Neural progenitor cell (in vitro differentiated cells): Measurements from ENCODE around the gene TBCEL. TPM values are rescaled to one million over a fixed set of nuclear protein-coding genes. Genes with fewer than 3 reads are reported as not detected.

Experiments
- DNase-seq: peaks from one replicate; pipeline ENCODE4 v3.0.0-alpha.2; 2016; ENCODE audit warnings: low spot score
- H2AFZ ChIP-seq: fragments of 200-600 bp; sonication (generic); replicated peaks from 2 replicates; pipeline ENCODE4 v1.6.1; 2016; ENCODE audit warnings: antibody characterized with exemption
- H3F3A ChIP-seq: fragments of 200-600 bp; sonication (generic); 2 replicates; pipeline ENCODE4 v1.6.1; 2016; ENCODE audit warnings: antibody characterized with exemption, low read depth
- H3K27ac ChIP-seq: fragments of 200-600 bp; sonication (generic); 2 replicates; pipeline ENCODE4 v1.5.1; 2016; ENCODE audit warnings: mild to moderate bottlenecking
- H3K27me3 ChIP-seq: fragments of 200-600 bp; sonication (generic); 2 replicates; pipeline ENCODE4 v1.6.1; 2016; ENCODE audit warnings: mild to moderate bottlenecking, moderate library complexity
- H3K36me3 ChIP-seq: fragments of 200-600 bp; sonication (generic); 2 replicates; pipeline ENCODE4 v1.5.1; 2016
- H3K4me1 ChIP-seq: fragments of 200-600 bp; sonication (generic); 2 replicates; pipeline ENCODE4 v1.6.1; 2016; ENCODE audit warnings: mixed run types
- H3K4me2 ChIP-seq: fragments of 200-600 bp; sonication (generic); 2 replicates; pipeline ENCODE4 v1.6.1; 2016
- H3K4me3 ChIP-seq: fragments of 200-600 bp; sonication (generic); 2 replicates; pipeline ENCODE4 v1.5.1; 2016
- H3K79me2 ChIP-seq: fragments of 200-600 bp; sonication (generic); 2 replicates; pipeline ENCODE4 v1.6.1; 2016; ENCODE audit warnings: low read depth
- H3K9ac ChIP-seq: fragments of 200-600 bp; sonication (generic); 2 replicates; pipeline ENCODE4 v1.6.1; 2016
- H3K9me3 ChIP-seq: fragments of 200-600 bp; sonication (generic); 2 replicates; pipeline ENCODE4 v1.5.1; 2016; ENCODE audit warnings: low read depth
- H4K20me1 ChIP-seq: fragments of 200-600 bp; sonication (generic); 2 replicates; pipeline ENCODE4 v1.6.1; 2016; ENCODE audit warnings: low read depth
- H3K27ac Mint-ChIP-seq: 3 replicates; pipeline ENCODE4 v1.8.0; 2021; ENCODE audit warnings: mixed read lengths
- H3K27me3 Mint-ChIP-seq: 2 replicates; pipeline ENCODE4 v1.8.0; 2022; ENCODE audit warnings: low read depth, mild to moderate bottlenecking, inconsistent platforms, moderate library complexity, mixed read lengths; ENCODE audit not compliant: insufficient read depth
- H3K36me3 Mint-ChIP-seq: 3 replicates; pipeline ENCODE4 v1.8.0; 2021; ENCODE audit warnings: mixed read lengths
- H3K4me1 Mint-ChIP-seq: 3 replicates; pipeline ENCODE4 v1.8.0; 2021; ENCODE audit warnings: mixed read lengths
- H3K4me3 Mint-ChIP-seq: 3 replicates; pipeline ENCODE4 v1.8.0; 2021; ENCODE audit warnings: mild to moderate bottlenecking, moderate library complexity, mixed read lengths
- H3K9me3 Mint-ChIP-seq: 3 replicates; pipeline ENCODE4 v1.8.0; 2020; ENCODE audit warnings: mixed read lengths
- CTCF ChIP-seq: fragments of 200-600 bp; sonication (generic); IDR thresholded peaks from 2 replicates; pipeline ENCODE4 v1.5.1; 2017; ENCODE audit warnings: antibody characterized with exemption, mild to moderate bottlenecking
- EZH2 ChIP-seq: fragments of 200-600 bp; sonication (generic); IDR thresholded peaks from 2 replicates; pipeline ENCODE4 v1.6.1; 2017; ENCODE audit warnings: antibody characterized with exemption, mild to moderate bottlenecking, moderate library complexity
- EZH2phosphoT487 ChIP-seq: fragments of 200-600 bp; sonication (generic); IDR thresholded peaks from 2 replicates; pipeline ENCODE4 v1.6.1; 2017; ENCODE audit warnings: antibody characterized with exemption
- total RNA-seq: library from RNA; depleted of rRNA; stranded (reverse); fragments of >200 nt; gene quantifications from 2 replicates; pipeline ENCODE4 v1.2.3, GENCODE V29; 2015; ENCODE audit warnings: low replicate concordance

TBCEL gene
- total RNA-seq, 1 donor from 2014 or later = 22.3 TPM

- DNase-seq = no peak
- Mint-ChIP-seq H3K4me3 (no peak overlapping the region), H3K27ac (no peak overlapping the region), H3K9me3 (no peaks in the 10 kb centered on the region), H3K36me3 (no peaks in the 10 kb centered on the region), H3K27me3 (peaks cover under 1% of the 10 kb centered on the region), H3K4me1 (peaks cover 11% of the 10 kb centered on the region)
- Histone ChIP-seq H3K4me1 (no peaks in the 10 kb centered on the region), H2AFZ (no peak overlapping the region), H3F3A (no peaks in the 10 kb centered on the region), H3K4me2 (no peak overlapping the region), H3K36me3 (no peaks in the 10 kb centered on the region), H3K9ac (no peak overlapping the region), H3K4me3 (no peak overlapping the region), H3K79me2 (no peaks in the 10 kb centered on the region), H3K27me3 (no peaks in the 10 kb centered on the region), H4K20me1 (no peaks in the 10 kb centered on the region), H3K9me3 (no peaks in the 10 kb centered on the region), H3K27ac (no peak overlapping the region)
- no peak for TF ChIP-seq EZH2phosphoT487
- no peak for TF ChIP-seq CTCF
- TF ChIP-seq EZH2 = no peak
Observed at GRCh38 chr11:121004206-121004840, 19.6 kb upstream of the TBCEL start.

- H3K4me2 ChIP-seq = no peak overlapping the region
- no peaks in the 10 kb centered on the region for H3F3A ChIP-seq
- no peak overlapping the region for H3K9ac ChIP-seq
- Mint-ChIP-seq H3K36me3 (no peaks in the 10 kb centered on the region), H3K27me3 (no peaks in the 10 kb centered on the region), H3K27ac (no peak overlapping the region), H3K4me3 (no peak overlapping the region), H3K9me3 (no peaks in the 10 kb centered on the region), H3K4me1 (peaks cover 11% of the 10 kb centered on the region)
- no peaks in the 10 kb centered on the region for H3K9me3 ChIP-seq
- no peaks in the 10 kb centered on the region for H3K4me1 ChIP-seq
- TF ChIP-seq CTCF = no peak
- TF ChIP-seq EZH2phosphoT487 = no peak
- no peak for TF ChIP-seq EZH2
- H3K79me2 ChIP-seq = no peaks in the 10 kb centered on the region
- no peak overlapping the region for H3K27ac ChIP-seq
- H3K27me3 ChIP-seq = no peaks in the 10 kb centered on the region
- H3K4me3 ChIP-seq = no peak overlapping the region
- H3K36me3 ChIP-seq = no peaks in the 10 kb centered on the region
- H2AFZ ChIP-seq = no peak overlapping the region
- H4K20me1 ChIP-seq = no peaks in the 10 kb centered on the region
- no peak for DNase-seq
Observed at GRCh38 chr11:121006922-121007321, 17.0 kb upstream of the TBCEL start.

DNA sequence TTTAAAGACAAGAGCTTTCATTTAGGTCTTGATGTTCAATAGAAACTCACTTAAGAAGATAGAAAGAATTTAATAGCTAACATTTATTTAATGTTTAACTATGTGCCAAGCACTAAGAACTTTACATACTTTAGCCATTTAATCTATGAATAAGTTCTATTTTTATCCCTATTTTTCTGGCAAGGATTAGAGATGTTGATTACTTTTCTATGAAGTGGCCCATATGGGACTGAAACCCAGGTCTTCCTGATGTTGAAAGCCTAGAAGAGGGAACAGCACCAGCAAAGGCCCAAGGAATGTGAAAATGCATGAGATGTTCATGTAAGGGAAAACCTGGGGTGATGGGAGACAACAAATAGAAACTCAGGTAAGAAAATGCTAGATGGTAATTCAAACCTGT lies 15.4 kb upstream of the TBCEL start:
- Mint-ChIP-seq H3K27ac (no peak overlapping the region), H3K4me1 (peaks cover 7% of the 10 kb centered on the region), H3K27me3 (no peaks in the 10 kb centered on the region), H3K4me3 (no peak overlapping the region), H3K9me3 (no peaks in the 10 kb centered on the region), H3K36me3 (no peaks in the 10 kb centered on the region)
- no peaks in the 10 kb centered on the region for H4K20me1 ChIP-seq
- TF ChIP-seq EZH2phosphoT487 (no peak), EZH2 (no peak), CTCF (no peak)
- no peak overlapping the region for H3K9ac ChIP-seq
- H3K4me2 ChIP-seq = no peak overlapping the region
- no peak for DNase-seq
- no peaks in the 10 kb centered on the region for H3K9me3 ChIP-seq
- no peaks in the 10 kb centered on the region for H3K79me2 ChIP-seq
- no peak overlapping the region for H3K4me3 ChIP-seq
- no peaks in the 10 kb centered on the region for H3K4me1 ChIP-seq
- no peaks in the 10 kb centered on the region for H3K36me3 ChIP-seq
- no peak overlapping the region for H2AFZ ChIP-seq
- no peak overlapping the region for H3K27ac ChIP-seq
- H3K27me3 ChIP-seq = no peaks in the 10 kb centered on the region
- H3F3A ChIP-seq = no peaks in the 10 kb centered on the region
